ENCODE measurements around the gene CLEC18A.
"Not testable (repeated sequence)": the region's sequence is repeated elsewhere in the genome, so short reads cannot be mapped to it uniquely, and the experiment has no call there.

The CLEC18A gene

DNA sequence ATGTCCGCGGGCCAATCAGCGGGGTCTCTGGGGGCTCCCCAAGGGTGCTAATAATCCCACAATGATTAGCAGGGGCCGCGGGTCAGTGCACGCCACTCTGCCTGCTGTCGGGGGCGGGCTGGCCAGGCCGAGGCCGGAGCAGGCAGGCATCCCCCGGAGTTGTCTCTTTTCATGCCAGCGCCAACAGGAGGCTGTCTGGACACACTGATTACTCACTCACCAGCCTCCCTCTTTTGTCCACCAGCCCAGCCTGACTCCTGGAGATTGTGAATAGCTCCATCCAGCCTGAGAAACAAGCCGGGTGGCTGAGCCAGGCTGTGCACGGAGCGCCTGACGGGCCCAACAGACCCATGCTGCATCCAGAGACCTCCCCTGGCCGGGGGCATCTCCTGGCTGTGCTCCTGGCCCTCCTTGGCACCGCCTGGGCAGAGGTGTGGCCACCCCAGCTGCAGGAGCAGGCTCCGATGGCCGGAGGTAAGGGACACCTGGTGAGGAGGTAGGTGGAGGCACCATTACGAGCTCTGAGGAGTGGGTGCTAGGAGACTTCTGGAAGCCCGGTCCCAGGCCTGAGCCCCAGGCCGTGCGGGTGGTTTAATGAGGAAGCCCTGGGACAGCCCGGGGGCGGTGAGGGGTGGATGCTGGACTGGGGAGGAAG lies at the start of gene CLEC18A:
Gene CLEC18A (plus strand): TSS at position 318 of the 655 bp plus-strand sequence. CDS start 33 bp downstream, at position 351.
- not testable (repeated sequence) for DNase-seq

DNA sequence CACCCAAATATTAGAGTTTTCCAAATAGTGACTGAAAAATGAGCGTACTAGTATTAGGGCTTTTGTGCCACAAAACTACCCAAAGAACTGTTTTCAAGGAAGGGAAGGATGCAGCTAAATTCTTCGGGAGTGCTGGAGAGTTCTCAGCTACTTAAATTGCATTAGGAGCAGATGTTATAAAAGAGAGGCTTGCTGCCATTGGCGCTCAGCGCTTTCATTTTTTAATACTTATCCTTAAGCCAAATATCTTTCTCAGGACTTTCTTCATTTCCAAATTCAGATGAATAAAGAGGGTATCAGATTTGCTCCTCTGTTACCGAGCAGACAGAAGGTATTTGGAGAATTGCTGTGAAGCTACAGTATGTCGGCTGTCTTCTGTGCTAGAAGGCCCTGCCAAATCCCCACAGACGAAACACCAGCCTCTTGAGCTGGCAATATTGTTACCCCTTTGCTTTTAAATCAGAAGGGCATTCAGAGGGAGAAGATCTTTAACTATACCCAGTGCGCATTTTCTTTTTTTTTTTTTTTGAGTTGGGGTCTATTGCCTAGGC lies 47.2 kb upstream of the CLEC18A start:
- no peak for DNase-seq

DNA sequence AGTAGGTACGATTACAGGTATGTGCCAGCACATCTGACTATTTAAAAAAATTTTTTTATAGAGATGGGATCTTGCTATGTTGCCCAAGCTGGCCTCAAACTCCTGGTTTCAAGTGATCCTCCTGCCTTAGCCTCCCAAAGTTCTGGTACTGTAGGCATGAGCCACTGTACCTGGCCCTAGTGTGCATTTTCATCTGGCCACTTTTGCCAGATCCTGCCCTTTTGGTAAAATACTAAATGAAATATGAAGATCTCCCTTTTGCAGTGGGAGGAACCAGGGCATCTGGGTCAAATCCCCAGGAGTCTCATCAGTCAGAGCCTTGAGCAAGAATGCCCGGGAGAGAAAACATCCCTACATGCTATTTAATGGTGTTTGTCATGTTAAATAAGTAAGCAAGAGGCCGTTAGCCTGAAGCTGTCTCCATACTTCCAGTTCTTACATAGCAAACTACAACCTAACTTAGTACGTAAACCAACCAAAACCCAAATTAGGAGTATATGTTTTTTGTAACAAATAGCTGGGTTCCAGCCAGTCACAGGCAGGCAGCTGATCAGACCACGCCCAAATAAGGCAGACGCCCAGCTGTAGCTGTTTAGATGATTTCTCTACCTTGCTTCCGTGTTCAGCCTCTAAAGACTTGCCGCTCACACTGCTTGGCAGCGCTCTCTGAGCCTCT lies 46.5 kb upstream of the CLEC18A start:
- no peak for DNase-seq

DNA sequence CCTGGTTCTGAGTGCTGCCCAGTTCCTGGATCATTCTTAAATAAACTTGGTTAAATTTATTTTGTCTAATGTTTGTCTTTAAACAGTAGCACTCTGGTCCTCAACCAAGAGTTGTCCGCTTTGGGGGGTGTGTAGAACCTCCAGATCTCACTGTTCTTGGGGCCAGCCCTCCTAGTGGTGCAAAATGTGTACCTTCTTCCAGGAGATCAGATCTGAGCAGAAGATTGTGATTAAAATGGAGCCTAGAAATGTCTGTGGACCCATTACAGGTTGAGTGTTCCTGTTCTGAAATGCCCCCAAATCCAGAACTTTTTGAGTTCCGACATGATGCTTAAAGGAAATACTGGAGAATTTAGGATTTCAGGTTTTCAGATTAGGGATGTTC lies 46.0 kb upstream of the CLEC18A start:
- no peak for DNase-seq

DNA sequence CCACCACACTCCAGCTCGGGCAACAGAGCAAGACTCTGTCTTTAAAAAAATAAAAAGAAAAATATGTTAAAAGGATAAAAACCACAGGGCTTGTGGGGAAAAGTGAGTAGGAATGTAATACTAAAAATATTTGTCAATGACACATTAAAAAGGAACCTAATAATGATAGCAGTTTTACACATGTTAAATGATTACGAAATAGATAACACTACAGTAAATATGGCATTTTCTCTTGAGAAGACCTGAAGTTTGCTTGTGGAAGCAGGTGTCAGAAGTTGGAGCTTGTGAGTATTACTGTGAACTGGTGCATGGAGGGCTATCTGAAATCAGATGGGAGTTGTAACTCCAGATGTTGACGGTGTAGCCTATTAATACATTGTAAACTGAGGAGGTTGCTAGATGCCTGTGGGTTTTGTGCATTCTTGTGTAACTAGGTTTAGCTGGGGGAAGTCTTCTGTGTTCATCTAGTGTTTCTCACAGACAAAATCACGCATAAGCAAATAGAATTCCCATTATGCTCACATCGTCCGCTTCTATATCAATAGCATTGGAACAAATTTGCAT lies 44.2 kb upstream of the CLEC18A start:
- DNase-seq = no peak

DNA sequence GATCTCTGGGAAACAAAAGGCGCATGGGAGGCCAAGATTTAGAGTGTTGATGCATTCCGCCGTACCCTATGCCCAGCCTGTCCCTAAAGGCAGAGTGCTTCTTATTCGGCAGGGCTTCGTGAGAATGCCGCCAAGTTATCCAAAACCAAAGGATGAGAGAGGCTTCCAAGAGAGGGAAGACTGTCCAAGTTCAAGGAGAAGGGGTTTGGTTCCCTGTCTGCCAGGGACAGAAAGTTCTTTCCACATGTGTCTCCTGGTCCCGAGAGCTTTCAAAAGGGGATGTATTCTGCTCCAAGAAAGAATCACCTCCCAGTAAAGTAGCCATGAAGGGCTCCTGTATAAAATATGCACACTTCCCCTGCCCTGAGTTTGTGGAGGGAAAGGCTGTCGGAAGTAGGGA lies 42.1 kb upstream of the CLEC18A start:
- no peak for DNase-seq

DNA sequence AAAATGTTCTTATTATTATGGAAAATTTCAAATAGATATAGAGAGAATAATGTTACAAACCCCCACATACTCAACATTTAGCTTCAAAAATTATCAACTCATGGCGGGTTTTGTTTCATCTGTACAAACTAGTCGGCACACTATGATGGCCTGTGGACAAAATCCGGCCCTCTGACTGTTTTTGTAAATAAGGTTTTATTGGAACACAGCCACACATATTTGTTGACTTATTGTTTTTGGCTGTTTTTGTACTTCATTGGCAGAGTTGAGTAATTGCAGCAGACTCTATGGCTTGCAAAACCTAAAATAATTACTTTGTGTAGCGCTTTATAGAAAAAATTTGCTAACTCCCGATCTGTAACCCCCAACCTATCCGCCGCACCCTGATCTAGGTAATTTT lies 41.4 kb upstream of the CLEC18A start:
- DNase-seq = no peak

DNA sequence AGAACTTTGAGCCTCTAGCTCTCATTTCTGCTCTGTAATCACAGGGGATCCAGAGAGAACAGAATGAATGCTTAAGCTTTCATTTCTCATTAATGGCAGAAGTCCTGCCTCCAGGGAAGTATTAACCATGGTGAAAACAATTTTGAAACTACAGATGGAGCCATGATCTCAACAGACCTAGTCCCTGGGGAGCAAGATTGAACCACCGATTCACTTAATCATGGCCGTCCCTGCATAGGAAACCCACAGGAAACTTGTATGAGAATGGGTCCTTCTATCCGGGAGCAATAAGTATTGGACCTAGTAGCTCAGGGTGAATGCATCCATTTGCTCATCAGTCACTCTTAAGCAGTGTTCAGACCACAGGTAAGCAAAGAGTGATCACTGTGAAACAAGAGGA lies 40.2 kb upstream of the CLEC18A start:
- DNase-seq = no peak

DNA sequence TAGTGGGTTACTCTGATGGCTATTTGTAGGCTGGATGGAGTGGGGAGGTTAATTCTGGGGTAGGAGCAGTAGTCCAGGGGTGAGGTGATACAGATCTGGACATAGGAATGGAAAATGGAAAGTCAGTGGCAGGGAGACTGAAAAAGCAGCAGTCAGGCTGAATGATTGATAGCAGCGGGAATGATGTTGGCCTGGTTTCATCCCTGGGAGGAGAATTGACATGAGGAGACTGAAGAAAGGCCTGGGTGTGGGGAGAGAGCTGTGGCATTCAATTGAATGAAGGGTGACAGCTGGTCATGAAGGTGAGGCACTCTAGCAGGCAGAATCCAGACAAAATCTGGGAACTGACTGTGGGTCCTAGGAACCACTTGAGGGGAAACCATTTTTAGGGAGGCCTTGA lies 34.7 kb upstream of the CLEC18A start:
- no peak for DNase-seq

DNA sequence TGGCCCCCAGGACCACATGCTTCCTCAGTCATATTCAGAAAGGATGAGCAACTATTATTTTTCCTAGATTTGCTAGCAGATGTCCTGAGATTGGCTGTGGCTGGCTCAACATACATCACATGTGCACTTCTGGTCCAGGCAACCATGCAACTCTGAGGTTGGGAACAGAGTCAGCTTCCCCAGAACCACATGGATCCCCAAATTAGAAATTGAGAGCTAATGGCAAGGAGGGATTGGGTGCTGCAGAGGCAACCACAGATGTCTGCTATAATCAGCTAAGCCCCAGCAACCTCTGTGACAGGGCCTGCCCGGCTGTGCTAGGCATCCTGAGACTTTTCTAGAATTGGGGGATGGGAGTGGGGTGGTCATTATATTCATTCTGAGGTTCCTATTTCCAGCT lies 33.8 kb upstream of the CLEC18A start:
- DNase-seq = no peak

DNA sequence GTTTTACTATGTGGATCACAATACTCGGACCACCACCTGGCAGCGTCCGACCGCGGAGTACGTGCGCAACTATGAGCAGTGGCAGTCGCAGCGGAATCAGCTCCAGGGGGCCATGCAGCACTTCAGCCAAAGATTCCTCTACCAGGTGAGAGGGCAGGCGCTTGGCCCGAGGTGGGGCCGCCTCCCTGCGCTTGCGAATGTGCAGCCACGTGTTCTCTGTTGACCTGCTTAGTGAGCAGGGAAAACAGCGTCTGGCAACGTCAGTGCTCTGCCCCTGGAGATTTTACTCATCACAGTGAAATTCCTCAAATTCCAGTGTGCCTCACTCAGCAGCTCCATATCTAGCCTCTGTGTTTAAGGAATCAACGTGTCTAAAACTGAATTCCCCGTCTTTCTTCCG lies 33.4 kb upstream of the CLEC18A start:
- DNase-seq = no peak

DNA sequence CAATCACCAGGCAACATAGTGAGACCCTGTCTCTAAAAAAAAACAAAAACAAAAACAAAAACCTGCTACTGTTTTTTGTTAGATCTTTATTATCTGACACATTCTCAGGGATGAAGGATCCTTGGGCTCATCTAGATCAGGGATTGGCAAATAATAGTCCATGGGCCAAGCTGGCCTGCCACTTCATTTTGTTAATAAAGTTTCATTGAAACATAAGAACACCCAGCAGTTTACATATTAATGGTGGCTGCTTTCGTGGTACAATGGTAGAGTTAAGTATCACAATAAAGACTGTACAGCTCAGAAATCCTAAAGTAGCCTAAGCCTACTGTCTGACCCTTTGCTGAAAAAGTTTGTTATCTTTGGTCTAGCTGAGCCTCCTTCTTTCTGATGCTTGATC lies 32.9 kb upstream of the CLEC18A start:
- DNase-seq = no peak

DNA sequence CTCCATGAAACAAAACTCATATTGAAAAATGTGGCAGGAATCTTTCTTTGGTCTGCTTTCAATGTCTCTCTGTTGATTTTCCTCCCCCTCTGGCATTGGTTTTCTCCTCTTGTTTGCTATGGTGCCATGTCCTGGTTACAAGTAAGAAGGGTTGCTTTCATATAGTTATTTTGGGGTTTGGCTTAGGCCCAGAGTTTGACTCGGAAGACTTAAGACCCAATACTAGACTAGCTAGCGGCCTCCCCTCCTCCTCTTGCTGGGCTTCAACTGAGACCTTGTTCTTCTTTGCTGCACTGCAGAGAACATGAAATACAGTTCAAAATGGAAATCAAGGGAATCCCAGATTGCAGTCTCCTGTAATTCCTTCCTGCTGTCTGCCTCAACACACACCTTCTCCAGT lies 30.0 kb upstream of the CLEC18A start:
- DNase-seq = no peak

DNA sequence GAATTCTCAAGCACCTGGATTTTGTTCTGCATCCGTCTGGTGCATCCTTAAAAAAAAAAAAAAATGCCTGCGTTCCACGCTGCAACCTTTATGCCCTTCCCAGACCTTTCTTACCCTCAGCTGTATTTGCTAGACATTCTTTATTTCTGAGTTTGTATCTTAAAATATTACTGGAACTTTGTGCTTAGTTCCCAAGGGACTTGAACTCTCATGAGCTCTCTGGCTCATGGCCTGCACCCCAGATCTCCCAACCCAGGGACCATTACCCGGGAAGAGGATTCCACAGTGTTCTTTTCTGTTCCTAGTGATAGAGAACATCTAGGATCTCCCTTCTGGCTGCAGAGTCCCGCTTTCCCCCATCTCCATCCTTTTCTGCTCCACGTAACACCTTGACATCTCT lies 28.9 kb upstream of the CLEC18A start:
- no peak for DNase-seq

DNA sequence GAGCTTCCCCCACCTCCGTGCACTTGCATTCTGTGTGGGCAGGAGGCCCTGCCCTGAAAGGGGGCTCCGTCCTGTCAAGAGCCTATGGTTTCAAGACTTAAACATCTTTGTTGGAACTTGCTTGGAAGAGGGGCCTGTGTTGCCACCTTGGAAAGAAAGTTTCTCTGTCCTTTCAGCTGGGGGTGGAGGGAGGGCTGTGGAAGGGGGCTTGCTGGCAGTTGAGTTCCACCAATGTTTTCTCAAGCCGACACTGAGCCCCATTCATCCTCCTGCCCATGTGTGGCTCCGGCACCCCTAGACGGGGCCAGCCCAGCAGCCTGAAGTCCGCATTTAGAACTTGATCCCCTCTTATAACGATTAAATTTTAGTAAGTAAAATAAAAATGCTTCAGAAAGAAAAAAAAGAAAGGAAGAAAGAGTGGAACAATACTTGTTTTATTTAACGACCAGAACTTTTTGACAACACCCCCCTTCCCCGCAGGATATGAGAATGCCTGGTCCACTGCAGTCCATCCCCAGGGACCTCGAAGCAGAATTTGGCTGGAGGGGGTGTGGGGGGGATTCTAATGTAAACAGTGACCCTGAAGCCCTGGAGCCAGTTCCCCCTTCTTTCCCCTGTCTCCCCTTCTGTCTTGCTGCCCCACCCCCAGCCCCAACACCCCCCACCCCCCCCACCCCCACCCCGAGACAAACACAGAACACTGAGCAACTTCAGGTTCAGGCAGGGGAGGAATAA lies 26.9 kb upstream of the CLEC18A start:
- no peak for DNase-seq

DNA sequence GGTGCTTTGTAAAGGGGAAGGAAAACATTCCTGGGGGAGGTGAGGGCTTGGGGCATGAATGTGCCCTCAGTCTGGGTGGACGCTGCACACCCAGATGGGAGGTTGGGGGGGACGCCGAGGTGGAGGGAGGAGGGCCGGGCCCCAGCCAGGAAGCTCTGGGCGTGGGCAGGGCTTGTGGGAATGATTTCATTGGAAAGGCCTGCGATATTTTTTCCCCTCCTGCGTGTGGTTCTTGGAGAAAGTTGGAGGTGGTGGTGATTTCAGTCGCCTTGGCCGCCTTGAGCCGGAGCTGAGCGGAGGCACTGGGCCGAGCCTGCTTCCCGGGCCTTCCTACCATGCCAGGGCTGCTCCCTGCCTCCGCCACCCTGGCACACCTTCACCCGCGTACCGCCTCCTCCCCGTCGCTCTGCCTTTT lies 26.4 kb upstream of the CLEC18A start:
- no peak for DNase-seq

DNA sequence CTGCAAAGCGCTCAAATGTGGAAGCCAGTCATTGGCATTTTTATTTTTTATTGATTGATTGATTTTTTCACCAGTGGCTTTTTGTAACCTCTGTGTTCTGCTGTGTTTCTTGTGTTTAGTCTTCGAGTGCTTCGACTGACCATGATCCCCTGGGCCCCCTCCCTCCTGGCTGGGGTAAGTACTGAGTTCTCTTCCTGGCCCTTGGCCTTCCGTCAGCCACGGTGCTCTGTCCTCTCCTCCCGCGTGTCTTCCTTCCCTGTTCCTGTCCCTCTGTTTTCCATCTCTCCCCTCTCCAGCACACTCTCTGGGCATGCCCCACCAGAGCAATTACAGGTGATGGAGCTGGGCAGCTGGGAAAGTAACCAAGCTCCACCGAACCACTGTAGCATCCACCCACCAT lies 25.8 kb upstream of the CLEC18A start:
- DNase-seq = no peak

DNA sequence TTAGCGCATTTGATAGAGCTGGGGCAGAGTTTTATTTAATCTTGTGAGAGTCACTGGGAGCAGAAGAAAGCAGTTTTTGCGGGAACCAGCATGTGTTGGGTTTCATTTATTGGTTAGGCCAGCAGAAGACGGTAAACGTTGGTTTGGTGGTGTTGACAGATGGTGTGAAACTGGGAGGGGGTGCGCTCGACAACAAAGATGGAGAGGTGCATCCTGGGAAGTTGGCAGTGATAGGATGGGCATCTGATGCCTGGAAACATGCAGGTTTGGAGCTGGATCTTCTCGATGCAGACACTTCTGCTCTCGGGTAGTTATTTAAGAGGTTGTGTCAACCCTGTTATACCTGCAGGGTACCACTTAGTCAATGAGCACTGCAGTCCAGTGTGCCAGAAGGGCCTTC lies 24.9 kb upstream of the CLEC18A start:
- DNase-seq = no peak

DNA sequence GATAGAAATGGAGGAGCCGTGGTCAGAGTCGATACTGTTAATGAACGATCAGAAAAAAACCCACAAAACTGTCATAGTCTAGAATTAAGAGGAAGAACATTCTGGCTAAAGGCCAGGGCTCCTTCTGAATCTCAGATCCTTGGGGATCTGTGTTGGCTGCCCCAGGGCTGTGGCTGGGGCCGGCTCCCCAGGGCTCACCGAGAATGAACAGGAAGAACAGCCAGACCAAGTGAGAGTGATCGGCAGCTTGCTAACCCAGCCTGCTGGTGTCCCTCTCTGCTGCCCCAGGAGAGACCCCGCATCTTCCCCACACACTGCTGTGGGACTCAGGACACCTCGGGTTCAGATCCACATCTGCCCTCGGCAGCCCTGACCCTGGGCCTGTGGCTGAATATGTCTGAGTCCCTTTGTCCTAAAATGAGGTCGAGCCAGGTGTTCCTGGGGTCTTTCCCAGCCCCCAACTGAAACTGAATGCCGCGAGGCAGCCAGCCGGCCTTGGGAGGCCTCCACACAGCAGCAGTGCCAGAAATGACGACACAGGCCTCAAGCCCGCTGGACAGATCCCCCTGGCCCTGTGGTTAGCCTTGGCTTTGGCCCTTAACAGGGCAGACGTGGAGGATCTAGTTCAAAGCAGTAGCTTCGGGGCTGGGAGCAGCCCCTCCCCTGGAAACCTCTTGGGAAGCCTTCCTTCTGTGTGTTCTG lies 23.9 kb upstream of the CLEC18A start:
- DNase-seq = no peak

DNA sequence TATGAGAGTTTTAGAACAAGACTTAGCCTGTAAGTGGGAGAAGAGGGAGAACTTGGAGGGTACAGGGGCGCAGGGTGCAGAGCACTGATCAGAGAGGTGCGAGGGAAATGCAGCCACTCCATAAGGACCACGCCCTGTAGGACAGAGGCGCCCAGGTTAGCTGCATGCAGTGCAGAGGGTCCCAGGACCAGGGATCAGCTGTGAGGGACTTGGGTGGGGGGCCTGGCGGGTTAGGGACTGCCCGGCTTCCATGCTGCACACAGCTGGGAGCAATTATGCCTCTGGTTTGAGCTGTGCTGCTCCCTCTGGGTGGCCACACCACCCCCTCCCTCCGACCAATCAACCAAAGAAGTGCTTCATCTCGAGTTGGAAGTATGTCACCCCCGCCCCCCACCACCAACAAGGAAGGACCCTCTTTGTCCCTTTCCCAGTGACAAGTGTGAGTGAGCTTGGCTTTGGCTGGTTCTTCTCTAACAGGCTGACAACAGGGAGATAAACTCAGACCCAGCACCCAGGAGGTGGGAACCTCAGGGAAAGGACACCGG lies 22.2 kb upstream of the CLEC18A start:
- no peak for DNase-seq

DNA sequence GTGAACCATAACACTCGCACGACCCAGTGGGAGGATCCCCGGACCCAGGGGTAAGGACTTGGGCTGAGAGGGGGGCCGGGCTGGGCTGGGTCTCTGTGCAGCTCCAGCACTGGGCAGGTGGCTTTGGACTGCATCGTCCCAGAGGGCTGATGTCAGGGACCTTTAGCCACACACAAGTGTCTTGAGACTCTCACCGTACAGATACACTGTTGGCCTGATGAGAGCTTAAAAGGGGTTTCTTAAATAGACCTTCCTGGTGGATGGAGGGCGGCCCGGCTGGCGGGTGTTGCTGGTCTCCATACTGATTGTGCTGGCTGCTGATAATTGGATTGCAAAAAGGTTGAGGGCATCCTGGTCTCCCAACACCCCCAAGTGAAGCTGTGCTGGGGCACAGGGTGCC lies 21.7 kb upstream of the CLEC18A start:
- no peak for DNase-seq

DNA sequence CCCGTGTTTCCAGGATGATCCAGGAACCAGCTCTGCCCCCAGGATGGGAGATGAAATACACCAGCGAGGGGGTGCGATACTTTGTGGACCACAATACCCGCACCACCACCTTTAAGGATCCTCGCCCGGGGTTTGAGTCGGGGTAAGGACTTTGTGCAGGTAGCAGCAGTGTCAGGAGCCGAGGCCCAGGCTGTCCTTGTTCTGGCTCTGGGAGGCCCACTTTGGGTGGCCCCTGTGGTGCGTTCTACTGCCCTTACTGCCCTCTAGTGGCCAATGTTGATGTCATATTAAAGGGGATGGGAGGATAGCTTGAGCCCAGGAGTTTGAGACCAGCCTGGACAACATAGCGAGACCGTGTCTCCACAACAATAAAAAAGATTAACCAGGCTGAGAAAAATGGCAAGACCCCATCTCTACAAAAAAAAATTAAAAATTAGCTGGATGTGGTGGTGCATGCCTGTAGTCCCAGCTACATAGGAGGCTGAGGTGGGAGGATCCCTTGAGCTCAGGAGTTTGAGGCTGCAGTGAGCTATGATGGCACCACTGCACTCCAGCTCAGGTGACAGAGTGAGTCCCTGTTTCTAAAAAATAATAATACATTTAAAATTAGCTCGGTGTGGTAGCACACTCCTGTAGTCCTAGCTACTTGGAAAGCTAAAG lies 20.9 kb upstream of the CLEC18A start:
- peak; percentile 68 for DNase-seq

All from suppressor macrophage treated with lipopolysaccharide for 4 hours (primary cell).